ENCODE results near the gene POT1.

DNA sequence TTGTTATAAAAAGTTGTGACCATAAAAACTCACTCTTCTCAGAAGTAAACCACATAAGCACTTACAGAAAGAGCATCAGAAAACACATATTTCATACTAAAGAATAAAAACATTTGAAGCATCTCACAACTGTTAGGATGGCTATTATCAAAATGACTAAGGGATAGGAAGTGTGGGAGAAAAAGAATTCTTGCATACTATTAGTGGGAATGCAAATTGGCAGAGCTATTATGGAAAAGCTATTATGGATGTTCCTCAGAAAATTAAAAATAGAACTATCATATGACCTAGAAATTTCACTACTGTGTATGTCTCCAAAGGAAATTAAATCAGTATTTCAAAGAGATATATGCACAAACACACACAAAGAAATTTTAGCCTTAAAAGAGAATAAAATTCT, 25.2 kb upstream of the POT1 start:
- TF ChIP-seq CTCF (IDR thresholded peaks at IDR 0.05; ENCODE audit: control extremely low read depth in 1 of 3, insufficient read depth in 1 of 3, low read depth in 1 of 3, low read length in 3 of 3), result no peak
- no peak for TF ChIP-seq SP2 (IDR thresholded peaks at IDR 0.05; ENCODE audit: low read length)
- no peak for TF ChIP-seq SIRT6 (IDR thresholded peaks at IDR 0.05; ENCODE audit: low read length)
- no peak for TF ChIP-seq CREB1 (IDR thresholded peaks at IDR 0.05)
- no peak for TF ChIP-seq EZH2 (IDR thresholded peaks at IDR 0.05; ENCODE audit: low read depth, low read length, severe bottlenecking)
- TF ChIP-seq CHD2 (IDR thresholded peaks at IDR 0.05; ENCODE audit: low read length), result no peak
- no peak for TF ChIP-seq JUN (IDR thresholded peaks at IDR 0.05; ENCODE audit: low read depth, low read length)
